ENCODE results near the gene PLCH1. TPM values are rescaled to one million over a fixed set of nuclear protein-coding genes. Genes with fewer than 3 reads are reported as not detected.

The PLCH1 gene
- total and polyA plus RNA-seq, 2 experiments from 2014 or later, result 8.1 to 25.3 TPM

DNA sequence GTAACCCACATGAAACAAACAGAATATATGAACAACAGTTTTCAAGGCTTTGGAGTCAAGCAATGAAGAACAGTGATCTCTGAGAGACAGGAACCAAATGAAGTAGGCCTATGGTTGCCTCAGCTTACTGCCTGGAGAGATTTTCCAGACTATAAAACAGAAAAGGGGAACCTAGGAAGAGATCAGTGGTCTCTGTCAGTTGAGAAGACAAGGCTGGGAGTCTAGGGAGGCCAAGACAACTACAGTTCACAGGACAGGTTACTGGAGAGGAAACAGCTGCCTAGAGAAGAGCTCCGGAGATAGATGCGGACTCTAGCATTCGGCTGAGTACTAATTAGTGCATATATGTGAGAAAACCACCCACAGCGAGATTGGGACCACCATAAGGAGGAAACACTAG, 87.7 kb downstream of the PLCH1 start:
- no peaks in the 10 kb centered on the region for H3K27me3 ChIP-seq (ENCODE audit: insufficient read depth)
- H3K79me2 ChIP-seq (replicated peaks; ENCODE audit: insufficient read depth), result peaks cover 23% of the 10 kb centered on the region; the same call in 1 of the 2 replicates
- no peak overlapping the region for H3K27ac Mint-ChIP-seq
- peak overlapping the region; percentile 68 for H3K27ac ChIP-seq (ENCODE audit: low read depth)
- H3K4me1 Mint-ChIP-seq, result peaks cover 11% of the 10 kb centered on the region
- peaks cover 4% of the 10 kb centered on the region; the same call in 1 of the 2 replicates for H4K20me1 ChIP-seq (replicated peaks; ENCODE audit: insufficient read depth)
- no peak overlapping the region for H2AFZ ChIP-seq
- ATAC-seq (no peak), DNase-seq (ENCODE audit: low spot score) (no peak)
- no peaks in the 10 kb centered on the region for H3K9me3 Mint-ChIP-seq
- no peaks in the 10 kb centered on the region for H3K27me3 Mint-ChIP-seq (ENCODE audit: insufficient read depth, low read depth, poor library complexity)
- H3F3A ChIP-seq (replicated peaks; ENCODE audit: low read depth), result 0 out of 2 replicates have a peak, but pooled peaks cover 3% of the 10 kb centered on the region
- H3K36me3 ChIP-seq (ENCODE audit: insufficient read depth), result no peaks in the 10 kb centered on the region
- TF ChIP-seq NANOG (IDR thresholded peaks at IDR 0.05; ENCODE audit: borderline replicate concordance) (no peak), JUNB (IDR thresholded peaks at IDR 0.05; ENCODE audit: unreplicated experiment) (no peak), ZNF331 (CRISPR knock-in tag; IDR thresholded peaks at IDR 0.05; ENCODE audit: low read depth) (no peak), EZH2 (IDR thresholded peaks at IDR 0.05; ENCODE audit: low read depth, unreplicated experiment) (no peak), POLR2AphosphoS5 (IDR thresholded peaks at IDR 0.05; ENCODE audit: low read depth) (no peak), STAT1 (IDR thresholded peaks at IDR 0.05; ENCODE audit: unreplicated experiment) (no peak), CREB1 (CRISPR knock-in tag; IDR thresholded peaks at IDR 0.05; ENCODE audit: low read depth) (no peak), ZNF114 (CRISPR knock-in tag; IDR thresholded peaks at IDR 0.05) (no peak), EZH2phosphoT487 (IDR thresholded peaks at IDR 0.05; ENCODE audit: unreplicated experiment) (no peak)
- TF ChIP-seq, protein P1, sequence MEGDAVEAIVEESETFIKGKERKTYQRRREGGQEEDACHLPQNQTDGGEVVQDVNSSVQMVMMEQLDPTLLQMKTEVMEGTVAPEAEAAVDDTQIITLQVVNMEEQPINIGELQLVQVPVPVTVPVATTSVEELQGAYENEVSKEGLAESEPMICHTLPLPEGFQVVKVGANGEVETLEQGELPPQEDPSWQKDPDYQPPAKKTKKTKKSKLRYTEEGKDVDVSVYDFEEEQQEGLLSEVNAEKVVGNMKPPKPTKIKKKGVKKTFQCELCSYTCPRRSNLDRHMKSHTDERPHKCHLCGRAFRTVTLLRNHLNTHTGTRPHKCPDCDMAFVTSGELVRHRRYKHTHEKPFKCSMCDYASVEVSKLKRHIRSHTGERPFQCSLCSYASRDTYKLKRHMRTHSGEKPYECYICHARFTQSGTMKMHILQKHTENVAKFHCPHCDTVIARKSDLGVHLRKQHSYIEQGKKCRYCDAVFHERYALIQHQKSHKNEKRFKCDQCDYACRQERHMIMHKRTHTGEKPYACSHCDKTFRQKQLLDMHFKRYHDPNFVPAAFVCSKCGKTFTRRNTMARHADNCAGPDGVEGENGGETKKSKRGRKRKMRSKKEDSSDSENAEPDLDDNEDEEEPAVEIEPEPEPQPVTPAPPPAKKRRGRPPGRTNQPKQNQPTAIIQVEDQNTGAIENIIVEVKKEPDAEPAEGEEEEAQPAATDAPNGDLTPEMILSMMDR (conservative IDR thresholded peaks at IDR 0.05; ENCODE audit: low read depth in 2 of 2), result no peak
- TF ChIP-seq, protein P2, sequence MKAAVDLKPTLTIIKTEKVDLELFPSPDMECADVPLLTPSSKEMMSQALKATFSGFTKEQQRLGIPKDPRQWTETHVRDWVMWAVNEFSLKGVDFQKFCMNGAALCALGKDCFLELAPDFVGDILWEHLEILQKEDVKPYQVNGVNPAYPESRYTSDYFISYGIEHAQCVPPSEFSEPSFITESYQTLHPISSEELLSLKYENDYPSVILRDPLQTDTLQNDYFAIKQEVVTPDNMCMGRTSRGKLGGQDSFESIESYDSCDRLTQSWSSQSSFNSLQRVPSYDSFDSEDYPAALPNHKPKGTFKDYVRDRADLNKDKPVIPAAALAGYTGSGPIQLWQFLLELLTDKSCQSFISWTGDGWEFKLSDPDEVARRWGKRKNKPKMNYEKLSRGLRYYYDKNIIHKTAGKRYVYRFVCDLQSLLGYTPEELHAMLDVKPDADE (IDR thresholded peaks at IDR 0.05), result no peak
- TF ChIP-seq, protein P3, sequence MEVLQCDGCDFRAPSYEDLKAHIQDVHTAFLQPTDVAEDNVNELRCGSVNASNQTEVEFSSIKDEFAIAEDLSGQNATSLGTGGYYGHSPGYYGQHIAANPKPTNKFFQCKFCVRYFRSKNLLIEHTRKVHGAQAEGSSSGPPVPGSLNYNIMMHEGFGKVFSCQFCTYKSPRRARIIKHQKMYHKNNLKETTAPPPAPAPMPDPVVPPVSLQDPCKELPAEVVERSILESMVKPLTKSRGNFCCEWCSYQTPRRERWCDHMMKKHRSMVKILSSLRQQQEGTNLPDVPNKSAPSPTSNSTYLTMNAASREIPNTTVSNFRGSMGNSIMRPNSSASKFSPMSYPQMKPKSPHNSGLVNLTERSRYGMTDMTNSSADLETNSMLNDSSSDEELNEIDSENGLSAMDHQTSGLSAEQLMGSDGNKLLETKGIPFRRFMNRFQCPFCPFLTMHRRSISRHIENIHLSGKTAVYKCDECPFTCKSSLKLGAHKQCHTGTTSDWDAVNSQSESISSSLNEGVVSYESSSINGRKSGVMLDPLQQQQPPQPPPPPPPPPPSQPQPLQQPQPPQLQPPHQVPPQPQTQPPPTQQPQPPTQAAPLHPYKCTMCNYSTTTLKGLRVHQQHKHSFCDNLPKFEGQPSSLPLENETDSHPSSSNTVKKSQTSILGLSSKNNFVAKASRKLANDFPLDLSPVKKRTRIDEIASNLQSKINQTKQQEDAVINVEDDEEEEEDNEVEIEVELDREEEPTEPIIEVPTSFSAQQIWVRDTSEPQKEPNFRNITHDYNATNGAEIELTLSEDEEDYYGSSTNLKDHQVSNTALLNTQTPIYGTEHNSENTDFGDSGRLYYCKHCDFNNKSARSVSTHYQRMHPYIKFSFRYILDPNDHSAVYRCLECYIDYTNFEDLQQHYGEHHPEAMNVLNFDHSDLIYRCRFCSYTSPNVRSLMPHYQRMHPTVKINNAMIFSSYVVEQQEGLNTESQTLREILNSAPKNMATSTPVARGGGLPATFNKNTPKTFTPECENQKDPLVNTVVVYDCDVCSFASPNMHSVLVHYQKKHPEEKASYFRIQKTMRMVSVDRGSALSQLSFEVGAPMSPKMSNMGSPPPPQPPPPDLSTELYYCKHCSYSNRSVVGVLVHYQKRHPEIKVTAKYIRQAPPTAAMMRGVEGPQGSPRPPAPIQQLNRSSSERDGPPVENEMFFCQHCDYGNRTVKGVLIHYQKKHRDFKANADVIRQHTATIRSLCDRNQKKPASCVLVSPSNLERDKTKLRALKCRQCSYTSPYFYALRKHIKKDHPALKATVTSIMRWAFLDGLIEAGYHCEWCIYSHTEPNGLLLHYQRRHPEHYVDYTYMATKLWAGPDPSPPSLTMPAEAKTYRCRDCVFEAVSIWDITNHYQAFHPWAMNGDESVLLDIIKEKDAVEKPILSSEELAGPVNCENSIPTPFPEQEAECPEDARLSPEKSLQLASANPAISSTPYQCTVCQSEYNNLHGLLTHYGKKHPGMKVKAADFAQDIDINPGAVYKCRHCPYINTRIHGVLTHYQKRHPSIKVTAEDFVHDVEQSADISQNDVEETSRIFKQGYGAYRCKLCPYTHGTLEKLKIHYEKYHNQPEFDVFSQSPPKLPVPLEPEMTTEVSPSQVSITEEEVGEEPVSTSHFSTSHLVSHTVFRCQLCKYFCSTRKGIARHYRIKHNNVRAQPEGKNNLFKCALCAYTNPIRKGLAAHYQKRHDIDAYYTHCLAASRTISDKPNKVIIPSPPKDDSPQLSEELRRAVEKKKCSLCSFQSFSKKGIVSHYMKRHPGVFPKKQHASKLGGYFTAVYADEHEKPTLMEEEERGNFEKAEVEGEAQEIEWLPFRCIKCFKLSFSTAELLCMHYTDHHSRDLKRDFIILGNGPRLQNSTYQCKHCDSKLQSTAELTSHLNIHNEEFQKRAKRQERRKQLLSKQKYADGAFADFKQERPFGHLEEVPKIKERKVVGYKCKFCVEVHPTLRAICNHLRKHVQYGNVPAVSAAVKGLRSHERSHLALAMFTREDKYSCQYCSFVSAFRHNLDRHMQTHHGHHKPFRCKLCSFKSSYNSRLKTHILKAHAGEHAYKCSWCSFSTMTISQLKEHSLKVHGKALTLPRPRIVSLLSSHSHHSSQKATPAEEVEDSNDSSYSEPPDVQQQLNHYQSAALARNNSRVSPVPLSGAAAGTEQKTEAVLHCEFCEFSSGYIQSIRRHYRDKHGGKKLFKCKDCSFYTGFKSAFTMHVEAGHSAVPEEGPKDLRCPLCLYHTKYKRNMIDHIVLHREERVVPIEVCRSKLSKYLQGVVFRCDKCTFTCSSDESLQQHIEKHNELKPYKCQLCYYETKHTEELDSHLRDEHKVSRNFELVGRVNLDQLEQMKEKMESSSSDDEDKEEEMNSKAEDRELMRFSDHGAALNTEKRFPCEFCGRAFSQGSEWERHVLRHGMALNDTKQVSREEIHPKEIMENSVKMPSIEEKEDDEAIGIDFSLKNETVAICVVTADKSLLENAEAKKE (CRISPR knock-in tag; IDR thresholded peaks at IDR 0.05), result no peak
- TF ChIP-seq, protein P4, sequence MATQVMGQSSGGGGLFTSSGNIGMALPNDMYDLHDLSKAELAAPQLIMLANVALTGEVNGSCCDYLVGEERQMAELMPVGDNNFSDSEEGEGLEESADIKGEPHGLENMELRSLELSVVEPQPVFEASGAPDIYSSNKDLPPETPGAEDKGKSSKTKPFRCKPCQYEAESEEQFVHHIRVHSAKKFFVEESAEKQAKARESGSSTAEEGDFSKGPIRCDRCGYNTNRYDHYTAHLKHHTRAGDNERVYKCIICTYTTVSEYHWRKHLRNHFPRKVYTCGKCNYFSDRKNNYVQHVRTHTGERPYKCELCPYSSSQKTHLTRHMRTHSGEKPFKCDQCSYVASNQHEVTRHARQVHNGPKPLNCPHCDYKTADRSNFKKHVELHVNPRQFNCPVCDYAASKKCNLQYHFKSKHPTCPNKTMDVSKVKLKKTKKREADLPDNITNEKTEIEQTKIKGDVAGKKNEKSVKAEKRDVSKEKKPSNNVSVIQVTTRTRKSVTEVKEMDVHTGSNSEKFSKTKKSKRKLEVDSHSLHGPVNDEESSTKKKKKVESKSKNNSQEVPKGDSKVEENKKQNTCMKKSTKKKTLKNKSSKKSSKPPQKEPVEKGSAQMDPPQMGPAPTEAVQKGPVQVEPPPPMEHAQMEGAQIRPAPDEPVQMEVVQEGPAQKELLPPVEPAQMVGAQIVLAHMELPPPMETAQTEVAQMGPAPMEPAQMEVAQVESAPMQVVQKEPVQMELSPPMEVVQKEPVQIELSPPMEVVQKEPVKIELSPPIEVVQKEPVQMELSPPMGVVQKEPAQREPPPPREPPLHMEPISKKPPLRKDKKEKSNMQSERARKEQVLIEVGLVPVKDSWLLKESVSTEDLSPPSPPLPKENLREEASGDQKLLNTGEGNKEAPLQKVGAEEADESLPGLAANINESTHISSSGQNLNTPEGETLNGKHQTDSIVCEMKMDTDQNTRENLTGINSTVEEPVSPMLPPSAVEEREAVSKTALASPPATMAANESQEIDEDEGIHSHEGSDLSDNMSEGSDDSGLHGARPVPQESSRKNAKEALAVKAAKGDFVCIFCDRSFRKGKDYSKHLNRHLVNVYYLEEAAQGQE (IDR thresholded peaks at IDR 0.05; ENCODE audit: unreplicated experiment), result no peak
- no peaks in the 10 kb centered on the region for H3K36me3 Mint-ChIP-seq (ENCODE audit: low read depth)
- H3K4me3 ChIP-seq, result no peak overlapping the region
- no peak overlapping the region for H3K4me2 ChIP-seq
- peaks cover 10% of the 10 kb centered on the region; the same call in 1 of the 2 replicates for H3K9me2 ChIP-seq (ENCODE audit: insufficient read depth)
- peaks cover 13% of the 10 kb centered on the region for H3K4me1 ChIP-seq (ENCODE audit: insufficient read depth)
- no peak overlapping the region for H3K4me3 Mint-ChIP-seq
